ENCODE measurements around the gene SHC3. TPM values are rescaled to one million over a fixed set of nuclear protein-coding genes. Genes with fewer than 3 reads are reported as not detected.

Gene SHC3
- polyA plus RNA-seq, 1 experiment, result 1.3 TPM

- CTCF ChIA-PET, result no interaction called here
- DNase-seq (ENCODE audit: low read depth), result no peak
- Histone ChIP-seq H3K36me3 (ENCODE audit: control insufficient read depth, insufficient read depth, low read length) (no peaks in the 10 kb centered on the region; the same call in 1 of the 2 replicates), H3K4me3 (ENCODE audit: low read depth, low read length) (no peak overlapping the region), H3K27me3 (ENCODE audit: control insufficient read depth, insufficient read depth, low read length) (no peaks in the 10 kb centered on the region)
- TF ChIP-seq CTCF (IDR thresholded peaks at IDR 0.05; ENCODE audit: insufficient read depth, low read depth, low read length), result no peak
- POLR2A ChIA-PET, result no interaction called here
Measured at GRCh38 chr9:89015336-89015735, 163.3 kb downstream of the SHC3 start.

- no peak for TF ChIP-seq CTCF (IDR thresholded peaks at IDR 0.05; ENCODE audit: insufficient read depth, low read depth, low read length)
- Histone ChIP-seq H3K4me3 (ENCODE audit: low read depth, low read length) (no peak overlapping the region), H3K27me3 (ENCODE audit: control insufficient read depth, insufficient read depth, low read length) (no peaks in the 10 kb centered on the region), H3K36me3 (ENCODE audit: control insufficient read depth, insufficient read depth, low read length) (no peaks in the 10 kb centered on the region; the same call in 1 of the 2 replicates)
- POLR2A ChIA-PET, result no interaction called here
- DNase-seq (ENCODE audit: low read depth), result no peak
- CTCF ChIA-PET, result no interaction called here
Measured at GRCh38 chr9:89014153-89014552, 164.5 kb downstream of the SHC3 start.

- H3K36me3 ChIP-seq (ENCODE audit: control insufficient read depth, insufficient read depth, low read length), result no peaks in the 10 kb centered on the region; the same call in 1 of the 2 replicates
- H3K4me3 ChIP-seq (ENCODE audit: low read depth, low read length), result no peak overlapping the region
- TF ChIP-seq CTCF (IDR thresholded peaks at IDR 0.05; ENCODE audit: insufficient read depth, low read depth, low read length), result no peak
- ChIA-PET CTCF (no interaction called here), POLR2A (no interaction called here)
- no peak for DNase-seq (ENCODE audit: low read depth)
- no peaks in the 10 kb centered on the region for H3K27me3 ChIP-seq (ENCODE audit: control insufficient read depth, insufficient read depth, low read length)
Measured at GRCh38 chr9:89013660-89014059, 165.0 kb downstream of the SHC3 start.

GRCh38 chr9:89012294-89013042, 166.2 kb downstream of the SHC3 start:
- Histone ChIP-seq H3K36me3 (ENCODE audit: control insufficient read depth, insufficient read depth, low read length) (no peaks in the 10 kb centered on the region; the same call in 1 of the 2 replicates), H3K4me3 (ENCODE audit: low read depth, low read length) (no peak overlapping the region), H3K27me3 (ENCODE audit: control insufficient read depth, insufficient read depth, low read length) (no peaks in the 10 kb centered on the region)
- CTCF ChIA-PET, result interaction anchor here (1.3 to 1.7 kb wide), 2 partner anchors 12 to 14 kb away, joined by 4 read pairs; no protein-coding TSS in a partner anchor
- POLR2A ChIA-PET, result no interaction called here
- DNase-seq (ENCODE audit: low read depth), result no peak
- TF ChIP-seq CTCF (IDR thresholded peaks at IDR 0.05; ENCODE audit: insufficient read depth, low read depth, low read length), result no peak

- Histone ChIP-seq H3K27me3 (ENCODE audit: control insufficient read depth, insufficient read depth, low read length) (no peaks in the 10 kb centered on the region), H3K36me3 (ENCODE audit: control insufficient read depth, insufficient read depth, low read length) (no peaks in the 10 kb centered on the region; the same call in 1 of the 2 replicates), H3K4me3 (ENCODE audit: low read depth, low read length) (no peak overlapping the region)
- TF ChIP-seq CTCF (IDR thresholded peaks at IDR 0.05; ENCODE audit: insufficient read depth, low read depth, low read length), result no peak
- no peak for DNase-seq (ENCODE audit: low read depth)
- ChIA-PET CTCF (interaction anchor here (1.3 to 1.7 kb wide), 3 partner anchors 11 to 418 kb away, joined by 4 read pairs; no protein-coding TSS in a partner anchor), POLR2A (no interaction called here)
Measured at GRCh38 chr9:89011683-89012082, 166.9 kb downstream of the SHC3 start.

All from BJ (cell line).